Measurements from ENCODE around the gene PRIM1. TPM values are rescaled to one million over a fixed set of nuclear protein-coding genes. Genes with fewer than 3 reads are reported as not detected.
"Not testable (repeated sequence)": the region's sequence is repeated elsewhere in the genome, so short reads cannot be mapped to it uniquely, and the experiment has no call there.

Gene PRIM1
- total and polyA plus RNA-seq, 10 donors: 5.2 to 23.0 (median 10.8) TPM

GRCh38 chr12:56715798-56716197 lies 36.3 kb downstream of the PRIM1 start:
- Histone ChIP-seq H3K36me3 (peaks cover 0 to 98% (median 64%) of the 10 kb centered on the region in 6 donors), H3K27ac (peak overlapping the region in 1 of 8 donors; percentile 21), H3K27me3 (replicated peaks in 1 of 7) (no peaks in the 10 kb centered on the region), H3K9me3 (no peaks in the 10 kb centered on the region), H3K4me1 (peaks cover 21 to 75% (median 39%) of the 10 kb centered on the region in 6 donors), H3K4me3 (no peak overlapping the region)
- intact Hi-C loops (cut with DNase I; ENCODE audit: low total_unique reads): no loop called here
- DNase-seq: no peak
- WGBS, 5 donors: 81 to 86% (median 84%) methylated on average over 8 of the region's 8 CpGs
- TF ChIP-seq POLR2A (IDR thresholded peaks at IDR 0.05) (no peak), POLR2AphosphoS5 (IDR thresholded peaks at IDR 0.05) (no peak)
- TF ChIP-seq, protein P1, sequence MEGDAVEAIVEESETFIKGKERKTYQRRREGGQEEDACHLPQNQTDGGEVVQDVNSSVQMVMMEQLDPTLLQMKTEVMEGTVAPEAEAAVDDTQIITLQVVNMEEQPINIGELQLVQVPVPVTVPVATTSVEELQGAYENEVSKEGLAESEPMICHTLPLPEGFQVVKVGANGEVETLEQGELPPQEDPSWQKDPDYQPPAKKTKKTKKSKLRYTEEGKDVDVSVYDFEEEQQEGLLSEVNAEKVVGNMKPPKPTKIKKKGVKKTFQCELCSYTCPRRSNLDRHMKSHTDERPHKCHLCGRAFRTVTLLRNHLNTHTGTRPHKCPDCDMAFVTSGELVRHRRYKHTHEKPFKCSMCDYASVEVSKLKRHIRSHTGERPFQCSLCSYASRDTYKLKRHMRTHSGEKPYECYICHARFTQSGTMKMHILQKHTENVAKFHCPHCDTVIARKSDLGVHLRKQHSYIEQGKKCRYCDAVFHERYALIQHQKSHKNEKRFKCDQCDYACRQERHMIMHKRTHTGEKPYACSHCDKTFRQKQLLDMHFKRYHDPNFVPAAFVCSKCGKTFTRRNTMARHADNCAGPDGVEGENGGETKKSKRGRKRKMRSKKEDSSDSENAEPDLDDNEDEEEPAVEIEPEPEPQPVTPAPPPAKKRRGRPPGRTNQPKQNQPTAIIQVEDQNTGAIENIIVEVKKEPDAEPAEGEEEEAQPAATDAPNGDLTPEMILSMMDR (IDR thresholded peaks at IDR 0.05 in 8 of 11, conservative IDR thresholded peaks at IDR 0.05 in 3 of 11): no peak

DNA sequence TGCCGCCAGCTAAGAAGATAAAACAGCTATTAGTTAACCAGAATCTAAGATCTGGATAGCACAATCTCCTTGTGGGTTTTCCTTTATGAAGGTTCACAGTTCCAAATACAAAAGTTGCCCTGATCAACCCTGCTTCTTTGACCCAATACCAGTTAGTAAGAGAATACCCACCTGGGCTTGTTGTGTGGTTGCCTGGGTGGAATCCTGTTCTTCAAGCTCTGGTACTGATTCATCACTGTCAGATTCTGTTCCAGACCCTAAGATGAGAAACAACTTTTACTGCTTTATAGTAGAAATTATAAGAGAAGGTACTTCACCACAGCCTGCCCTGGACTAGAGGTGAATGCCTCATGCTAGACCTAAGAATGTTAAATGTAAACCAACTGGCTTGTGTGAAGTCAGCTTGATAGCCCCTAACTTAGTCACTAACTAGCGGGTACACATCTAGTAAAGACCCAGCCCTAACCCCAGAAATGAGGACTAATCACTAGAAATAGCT lies 37.6 kb downstream of the PRIM1 start:
- Histone ChIP-seq H3K9me3 (no peaks in the 10 kb centered on the region), H3K4me1 (peaks cover 9 to 62% (median 26%) of the 10 kb centered on the region in 6 donors), H3K36me3 (peaks cover 0 to 86% (median 53%) of the 10 kb centered on the region in 6 donors), H3K27me3 (replicated peaks in 1 of 7) (no peaks in the 10 kb centered on the region), H3K4me3 (no peak overlapping the region), H3K27ac (peak overlapping the region in 3 of 8 donors; percentile 3 to 69 (median 67))
- 89 to 97% (median 96%) methylated on average over 2 of the region's 2 CpGs for WGBS, 5 donors
- TF ChIP-seq POLR2A (IDR thresholded peaks at IDR 0.05) (no peak), POLR2AphosphoS5 (IDR thresholded peaks at IDR 0.05) (no peak)
- TF ChIP-seq, protein P1 (IDR thresholded peaks at IDR 0.05 in 8 of 11, conservative IDR thresholded peaks at IDR 0.05 in 3 of 11): no peak
- intact Hi-C loops (cut with DNase I; ENCODE audit: low total_unique reads): no loop called here
- DNase-seq: no peak

GRCh38 chr12:56713345-56713744 lies 38.8 kb downstream of the PRIM1 start:
- 58 to 89% (median 69%) methylated on average over 3 of the region's 3 CpGs for WGBS, 5 donors
- peaks cover 0 to 51% (median 14%) of the 10 kb centered on the region in 6 donors for H3K4me1 ChIP-seq
- H3K36me3 ChIP-seq: peaks cover 0 to 75% (median 45%) of the 10 kb centered on the region in 6 donors
- H3K4me3 ChIP-seq: peak overlapping the region in 1 of 8 donors; percentile 13
- intact Hi-C loops (cut with DNase I; ENCODE audit: low total_unique reads): no loop called here
- TF ChIP-seq POLR2A (IDR thresholded peaks at IDR 0.05) (no peak), POLR2AphosphoS5 (IDR thresholded peaks at IDR 0.05) (no peak)
- TF ChIP-seq, protein P1 (IDR thresholded peaks at IDR 0.05 in 8 of 11, conservative IDR thresholded peaks at IDR 0.05 in 3 of 11): no peak
- H3K27ac ChIP-seq: peak overlapping the region in 6 of 8 donors; percentile 33 to 69 (median 66)
- no peak for DNase-seq
- no peaks in the 10 kb centered on the region for H3K27me3 ChIP-seq (replicated peaks in 1 of 7)
- H3K9me3 ChIP-seq: no peaks in the 10 kb centered on the region

DNA sequence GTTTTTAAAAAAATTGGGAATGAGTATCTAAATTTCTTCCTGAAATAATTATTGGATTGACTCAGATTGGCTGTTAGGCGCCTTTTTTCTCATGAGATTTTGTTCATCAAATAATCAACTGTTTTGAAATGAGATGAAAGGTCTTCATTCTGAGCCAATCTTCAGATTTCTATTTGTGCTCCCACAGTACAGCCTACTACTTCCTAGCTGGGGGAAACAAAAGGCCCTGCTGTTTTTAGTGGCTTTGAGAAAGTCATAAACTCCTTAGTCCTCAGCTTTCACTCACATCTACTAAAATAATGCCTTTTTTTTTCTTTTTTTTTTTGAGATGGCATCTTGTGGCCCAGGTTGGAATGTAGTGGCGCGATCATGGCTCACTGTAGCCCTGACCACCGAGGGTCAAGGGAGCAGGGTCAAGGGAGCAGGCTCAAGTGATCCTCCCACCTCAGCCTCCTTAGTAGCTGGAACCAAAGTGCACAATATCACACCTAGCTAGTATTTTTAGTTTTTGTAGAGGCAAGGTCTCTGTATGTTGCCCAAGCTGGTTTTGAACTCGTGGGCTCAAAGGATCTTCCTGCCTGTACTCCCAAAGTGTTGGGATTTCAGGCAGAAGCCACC lies 42.3 kb downstream of the PRIM1 start:
- WGBS, 5 donors: 72 to 91% (median 82%) methylated on average over 5 of the region's 5 CpGs
- H3K27ac ChIP-seq: no peak overlapping the region

DNA sequence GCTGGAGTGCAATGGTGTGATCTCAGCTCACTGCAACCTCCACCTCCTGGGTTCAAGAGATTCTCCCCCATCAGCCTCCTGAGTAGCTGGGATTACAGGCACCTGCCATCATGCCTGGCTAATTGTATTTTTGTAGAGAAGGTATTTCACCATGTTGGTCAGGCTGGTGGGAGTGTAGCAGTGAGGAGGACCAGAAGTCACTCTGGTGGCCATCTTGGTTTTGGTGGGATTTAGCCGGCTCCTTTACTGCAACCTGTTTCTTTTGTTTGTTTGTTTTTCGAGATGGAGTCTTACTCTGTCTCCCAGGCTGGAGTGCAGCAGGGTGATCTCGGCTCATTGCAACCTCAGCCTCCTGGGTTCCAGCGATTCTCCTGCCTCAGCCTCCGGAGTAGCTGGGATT lies 47.6 kb downstream of the PRIM1 start:
- H3K9me3 ChIP-seq; H3K36me3 ChIP-seq; DNase-seq; intact Hi-C loops (cut with DNase I; ENCODE audit: low total_unique reads); H3K27ac ChIP-seq; H3K27me3 ChIP-seq (replicated peaks in 1 of 7); H3K4me3 ChIP-seq: not testable (repeated sequence)
- peaks cover 0 to 18% (median 2%) of the 10 kb centered on the region in 6 donors for H3K4me1 ChIP-seq
- 86 to 96% (median 94%) methylated on average over 5 of the region's 5 CpGs for WGBS, 5 donors

More for the DNA sequence above, 42.3 kb downstream of the PRIM1 start:
- DNase-seq: no peak
- Histone ChIP-seq H3K4me3 (no peak overlapping the region), H3K36me3 (peaks cover 0 to 42% (median 37%) of the 10 kb centered on the region in 6 donors), H3K4me1 (peaks cover 0 to 16% (median 0%) of the 10 kb centered on the region in 6 donors), H3K9me3 (no peaks in the 10 kb centered on the region), H3K27me3 (replicated peaks in 1 of 7) (no peaks in the 10 kb centered on the region)
- TF ChIP-seq POLR2A (IDR thresholded peaks at IDR 0.05): no peak
- TF ChIP-seq, protein P1 (IDR thresholded peaks at IDR 0.05 in 8 of 11, conservative IDR thresholded peaks at IDR 0.05 in 3 of 11): no peak
- TF ChIP-seq POLR2AphosphoS5 (IDR thresholded peaks at IDR 0.05): peak in 1 of 3 donors; percentile 7
- intact Hi-C loops (cut with DNase I; ENCODE audit: low total_unique reads): no loop called here

All from spleen (tissue), 11 donors.